Mesendoderm (in vitro differentiated cells): Measurements from ENCODE around the gene LRRC8B.

Experiments used
- DNase-seq: peaks from one replicate; pipeline ENCODE4 v3.0.0; 2013
- H2AK5ac ChIP-seq: 2 replicates; pipeline ENCODE4 v1.6.1; 2013; ENCODE audit warnings: low read length, inconsistent platforms
- H2BK120ac ChIP-seq: 2 replicates; pipeline ENCODE4 v1.6.1; 2013; ENCODE audit warnings: low read depth, mild to moderate bottlenecking, low read length, moderate library complexity, mixed read lengths
- H2BK15ac ChIP-seq: replicated peaks from 2 replicates; pipeline ENCODE4 v1.6.1; 2013; ENCODE audit warnings: low read depth, mild to moderate bottlenecking, moderate library complexity
- H2BK5ac ChIP-seq: 2 replicates; pipeline ENCODE4 v1.6.1; 2013; ENCODE audit warnings: low read length, inconsistent platforms
- H3K18ac ChIP-seq: 2 replicates; pipeline ENCODE4 v1.6.1; 2013; ENCODE audit warnings: mild to moderate bottlenecking, low read length, mixed read lengths
- H3K23ac ChIP-seq: one replicate; pipeline ENCODE4 v1.6.1; 2013; ENCODE audit warnings: low read length
- H3K27ac ChIP-seq: 2 replicates; pipeline ENCODE4 v1.5.1; 2013; ENCODE audit warnings: low read depth, mild to moderate bottlenecking, inconsistent platforms, low read length, moderate library complexity
- H3K27me3 ChIP-seq: 2 replicates; pipeline ENCODE4 v1.6.1; 2013; ENCODE audit warnings: low read length, control low read depth, mild to moderate bottlenecking, inconsistent platforms; ENCODE audit not compliant: insufficient read depth, poor library complexity
- H3K36me3 ChIP-seq: 2 replicates; pipeline ENCODE4 v1.6.1; 2013; ENCODE audit warnings: low read length, inconsistent platforms; ENCODE audit not compliant: control insufficient read depth, insufficient read depth
- H3K4ac ChIP-seq: one replicate; pipeline ENCODE4 v1.6.1; 2013; ENCODE audit warnings: low read depth, mild to moderate bottlenecking, low read length, moderate library complexity
- H3K4me1 ChIP-seq: 2 replicates; pipeline ENCODE4 v1.6.1; 2013; ENCODE audit warnings: low read depth, low read length, inconsistent platforms; ENCODE audit not compliant: control insufficient read depth
- H3K4me2 ChIP-seq: 2 replicates; pipeline ENCODE4 v1.6.1; 2013; ENCODE audit warnings: low read length
- H3K4me3 ChIP-seq: 2 replicates; pipeline ENCODE4 v1.5.1; 2013; ENCODE audit warnings: mild to moderate bottlenecking, low read length
- H3K56ac ChIP-seq: one replicate; pipeline ENCODE4 v1.6.1; 2013; ENCODE audit warnings: low read length
- H3K79me1 ChIP-seq: 2 replicates; pipeline ENCODE4 v1.6.1; 2013; ENCODE audit warnings: low read length, inconsistent platforms
- H3K79me2 ChIP-seq: 2 replicates; pipeline ENCODE4 v1.6.1; 2013; ENCODE audit warnings: mild to moderate bottlenecking, low read length; ENCODE audit not compliant: control insufficient read depth, insufficient read depth
- H3K9ac ChIP-seq: 2 replicates; pipeline ENCODE4 v1.6.1; 2013; ENCODE audit warnings: low read length, inconsistent platforms
- H4K5ac ChIP-seq: one replicate; pipeline ENCODE4 v1.6.1; 2013; ENCODE audit warnings: low read length
- H4K8ac ChIP-seq: one replicate; pipeline ENCODE4 v1.6.1; 2013; ENCODE audit warnings: low read depth, mild to moderate bottlenecking, control low read depth, low read length, moderate library complexity
- WGBS: extraction: QIAGEN DNeasy Blood & Tissue Kit; methylation state at CpG from one replicate; pipeline ENCODE4 v1.1.7; 2013; ENCODE audit warnings: low lambda C conversion rate, missing lambda C conversion rate; ENCODE audit not compliant: insufficient coverage; ENCODE audit errors: extremely low coverage; 5-methylcytosine and 5-hydroxymethylcytosine counted together

LRRC8B gene

GRCh38 chr1:89484092-89485038 lies 40.3 kb upstream of the LRRC8B start:
- Histone ChIP-seq H2BK5ac (no peak overlapping the region), H3K27ac (no peak overlapping the region), H3K9ac (no peak overlapping the region), H3K36me3 (no peaks in the 10 kb centered on the region), H3K79me1 (no peaks in the 10 kb centered on the region), H3K4ac (no peak overlapping the region), H3K56ac (no peak overlapping the region), H2AK5ac (no peak overlapping the region), H3K4me3 (no peak overlapping the region), H3K79me2 (no peaks in the 10 kb centered on the region), H2BK120ac (no peak overlapping the region), H2BK15ac (no peak overlapping the region), H4K5ac (no peak overlapping the region), H3K18ac (no peak overlapping the region), H3K27me3 (no peaks in the 10 kb centered on the region), H3K23ac (no peak overlapping the region), H3K4me1 (no peaks in the 10 kb centered on the region), H4K8ac (no peak overlapping the region), H3K4me2 (no peak overlapping the region)
- no peak for DNase-seq
- WGBS, result no CpG with 5 or more reads among the region's 3 CpGs

- no peak overlapping the region for H3K56ac ChIP-seq
- H3K9ac ChIP-seq, result no peak overlapping the region
- no peak overlapping the region for H3K23ac ChIP-seq
- no peak overlapping the region for H2BK120ac ChIP-seq
- H2BK5ac ChIP-seq, result no peak overlapping the region
- H3K4ac ChIP-seq, result no peak overlapping the region
- H3K36me3 ChIP-seq, result no peaks in the 10 kb centered on the region
- no peak overlapping the region for H4K5ac ChIP-seq
- no peak overlapping the region for H2AK5ac ChIP-seq
- no peaks in the 10 kb centered on the region for H3K27me3 ChIP-seq
- no peak overlapping the region for H2BK15ac ChIP-seq
- H4K8ac ChIP-seq, result no peak overlapping the region
- H3K79me2 ChIP-seq, result no peaks in the 10 kb centered on the region
- H3K79me1 ChIP-seq, result no peaks in the 10 kb centered on the region
- H3K4me1 ChIP-seq, result no peaks in the 10 kb centered on the region
- WGBS, result no CpG with 5 or more reads among the region's 2 CpGs
- DNase-seq, result no peak
- no peak overlapping the region for H3K4me2 ChIP-seq
- H3K18ac ChIP-seq, result no peak overlapping the region
- H3K27ac ChIP-seq, result no peak overlapping the region
- no peak overlapping the region for H3K4me3 ChIP-seq
Measured at GRCh38 chr1:89487972-89488371, 36.7 kb upstream of the LRRC8B start.

GRCh38 chr1:89489047-89489729 lies 35.4 kb upstream of the LRRC8B start:
- Histone ChIP-seq H2AK5ac (no peak overlapping the region), H3K18ac (no peak overlapping the region), H3K27me3 (no peaks in the 10 kb centered on the region), H3K4me2 (no peak overlapping the region), H2BK5ac (no peak overlapping the region), H4K5ac (no peak overlapping the region), H3K56ac (no peak overlapping the region), H3K4ac (no peak overlapping the region), H3K9ac (no peak overlapping the region), H3K79me1 (no peaks in the 10 kb centered on the region), H2BK15ac (no peak overlapping the region), H4K8ac (no peak overlapping the region), H3K36me3 (no peaks in the 10 kb centered on the region), H3K4me1 (no peaks in the 10 kb centered on the region), H2BK120ac (no peak overlapping the region), H3K79me2 (no peaks in the 10 kb centered on the region), H3K4me3 (no peak overlapping the region), H3K23ac (no peak overlapping the region), H3K27ac (no peak overlapping the region)
- DNase-seq, result no peak
- WGBS, result no CpG with 5 or more reads among the region's 2 CpGs

GRCh38 chr1:89490389-89490788 lies 34.2 kb upstream of the LRRC8B start:
- Histone ChIP-seq H3K79me1 (no peaks in the 10 kb centered on the region), H3K4me2 (no peak overlapping the region), H2BK15ac (no peak overlapping the region), H3K27ac (no peak overlapping the region), H3K56ac (no peak overlapping the region), H2BK5ac (no peak overlapping the region), H3K4me1 (no peaks in the 10 kb centered on the region), H3K36me3 (no peaks in the 10 kb centered on the region), H3K23ac (no peak overlapping the region), H3K27me3 (no peaks in the 10 kb centered on the region), H2AK5ac (no peak overlapping the region), H3K9ac (no peak overlapping the region), H3K4ac (no peak overlapping the region), H3K18ac (no peak overlapping the region), H3K4me3 (no peak overlapping the region), H4K5ac (no peak overlapping the region), H2BK120ac (no peak overlapping the region), H4K8ac (no peak overlapping the region), H3K79me2 (no peaks in the 10 kb centered on the region)
- no peak for DNase-seq
- no CpG with 5 or more reads among the region's 3 CpGs for WGBS

- no peak overlapping the region for H3K4me2 ChIP-seq
- DNase-seq, result no peak
- H2BK5ac ChIP-seq, result no peak overlapping the region
- no peak overlapping the region for H2AK5ac ChIP-seq
- H3K27ac ChIP-seq, result no peak overlapping the region
- H3K4me3 ChIP-seq, result no peak overlapping the region
- no peaks in the 10 kb centered on the region for H3K79me1 ChIP-seq
- no peak overlapping the region for H4K8ac ChIP-seq
- H3K27me3 ChIP-seq, result no peaks in the 10 kb centered on the region
- no peak overlapping the region for H3K9ac ChIP-seq
- H4K5ac ChIP-seq, result no peak overlapping the region
- no peak overlapping the region for H2BK120ac ChIP-seq
- H3K4ac ChIP-seq, result no peak overlapping the region
- H3K36me3 ChIP-seq, result no peaks in the 10 kb centered on the region
- WGBS, result no CpG with 5 or more reads among the region's 6 CpGs
- no peaks in the 10 kb centered on the region for H3K4me1 ChIP-seq
- no peak overlapping the region for H3K56ac ChIP-seq
- H3K23ac ChIP-seq, result no peak overlapping the region
- no peak overlapping the region for H3K18ac ChIP-seq
- H2BK15ac ChIP-seq, result no peak overlapping the region
- H3K79me2 ChIP-seq, result no peaks in the 10 kb centered on the region
Measured at GRCh38 chr1:89499320-89499719, 25.3 kb upstream of the LRRC8B start.
